Mucosa of gallbladder (tissue), 1 donor: ENCODE results near the gene S100A3. TPM values are rescaled to one million over a fixed set of nuclear protein-coding genes. Genes with fewer than 3 reads are reported as not detected.
"Not testable (repeated sequence)": the region's sequence is repeated elsewhere in the genome, so short reads cannot be mapped to it uniquely, and the experiment has no call there.

ENCODE experiments used
- DNase-seq: peaks from one replicate; pipeline ENCODE4 v3.0.0-alpha.2; 2020; ENCODE audit warnings: low spot score
- total RNA-seq: library from RNA; stranded (reverse); gene quantifications from one replicate; pipeline ENCODE4 v1.2.1, GENCODE V29; 2021
- donor health status: DM: no; HTN: no; CAD: no.

Gene S100A3, protein sequence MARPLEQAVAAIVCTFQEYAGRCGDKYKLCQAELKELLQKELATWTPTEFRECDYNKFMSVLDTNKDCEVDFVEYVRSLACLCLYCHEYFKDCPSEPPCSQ
- total RNA-seq: not detected

DNA sequence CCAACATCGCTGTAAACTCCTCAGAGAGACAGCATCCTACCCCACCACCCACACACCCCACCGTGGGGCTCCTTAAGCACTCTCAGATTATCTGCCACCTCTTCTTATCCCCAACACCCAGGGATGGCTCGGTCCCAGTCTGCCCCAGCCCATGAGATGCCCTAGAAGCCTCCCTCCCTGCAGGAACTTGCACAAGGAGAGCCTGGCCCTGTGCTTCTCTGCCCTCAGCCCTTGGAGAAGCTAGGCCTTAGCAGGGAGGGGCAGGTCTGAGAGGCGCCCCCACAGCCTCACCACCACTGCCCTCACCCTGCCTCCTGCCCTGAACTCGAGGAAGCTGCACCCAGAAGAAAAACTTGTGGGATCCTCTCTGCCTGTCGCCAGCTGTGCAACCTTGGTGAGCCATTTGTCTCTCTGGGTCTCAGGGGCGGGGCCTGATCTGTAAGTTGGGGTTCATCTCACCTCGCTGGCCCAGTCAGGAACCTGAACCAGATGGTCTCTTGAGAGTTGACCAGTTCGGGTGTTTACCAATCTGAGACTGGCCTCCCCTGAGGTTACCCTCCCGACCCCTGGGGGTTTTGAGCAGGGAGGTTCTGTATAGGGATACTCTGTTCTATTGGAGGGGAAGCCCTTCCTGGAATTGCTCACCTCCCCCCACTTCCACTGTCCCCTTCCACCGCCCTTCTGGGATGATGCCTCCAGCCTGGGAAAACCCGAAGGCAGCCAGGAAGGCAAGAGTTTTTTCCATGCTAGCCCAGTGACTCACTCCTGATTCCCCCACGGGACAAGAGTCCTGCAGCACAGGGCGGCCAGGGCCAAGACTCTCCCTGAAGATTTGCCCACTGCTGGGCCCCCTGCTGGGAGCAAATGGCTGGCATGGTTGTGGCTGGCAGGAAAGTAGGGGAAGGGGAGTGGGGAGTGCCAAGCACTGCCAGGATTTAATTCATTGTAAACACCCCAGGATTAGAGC is at the start of gene S100A3:
Gene S100A3 (minus strand): TSS at position 537 of the 967 bp plus-strand sequence. CDS start 773 bp downstream, outside the sequence.
- no peak for DNase-seq

DNA sequence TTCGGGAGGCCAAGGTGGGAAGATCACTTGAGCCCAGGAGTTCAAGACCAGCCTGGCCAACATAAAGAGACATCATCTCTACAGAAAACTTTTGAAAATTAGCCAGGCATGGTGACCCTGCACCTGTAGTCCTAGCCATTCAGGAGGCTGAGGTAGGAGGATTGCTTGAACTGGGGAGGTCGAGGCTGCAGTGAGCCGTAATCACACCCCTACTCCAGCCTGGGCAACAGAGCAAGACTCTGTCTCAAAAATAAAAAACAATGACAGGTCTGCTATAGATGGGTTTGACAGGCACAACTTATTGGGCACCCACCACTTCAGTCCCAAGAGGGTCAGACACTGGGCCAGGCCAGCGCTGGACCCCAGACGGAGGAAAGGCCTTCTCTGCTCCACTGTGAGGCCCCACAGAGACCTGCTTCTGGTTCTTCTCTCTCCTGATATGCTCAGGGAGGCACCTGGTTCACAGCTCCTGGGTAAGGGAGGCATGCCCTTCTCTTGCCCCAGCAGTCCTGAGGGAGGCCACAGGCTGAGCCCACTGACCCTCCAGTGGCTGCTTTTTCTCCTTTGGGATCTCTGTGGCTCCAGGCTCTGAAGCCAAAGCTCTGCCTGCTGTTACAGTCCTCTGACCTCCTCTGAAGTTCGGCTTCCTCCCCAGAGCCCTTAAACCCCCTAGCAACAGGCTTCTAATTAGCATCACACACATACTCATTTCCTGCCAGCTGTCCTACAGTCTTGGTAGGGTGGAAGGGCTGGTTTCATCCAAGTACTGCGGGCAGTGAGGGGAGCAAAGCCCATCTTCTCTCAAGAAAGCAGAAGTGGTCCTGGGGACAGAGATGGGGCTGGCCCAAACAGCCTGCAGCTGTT is 49.5 kb upstream of the S100A3 start:
- DNase-seq: no peak

DNA sequence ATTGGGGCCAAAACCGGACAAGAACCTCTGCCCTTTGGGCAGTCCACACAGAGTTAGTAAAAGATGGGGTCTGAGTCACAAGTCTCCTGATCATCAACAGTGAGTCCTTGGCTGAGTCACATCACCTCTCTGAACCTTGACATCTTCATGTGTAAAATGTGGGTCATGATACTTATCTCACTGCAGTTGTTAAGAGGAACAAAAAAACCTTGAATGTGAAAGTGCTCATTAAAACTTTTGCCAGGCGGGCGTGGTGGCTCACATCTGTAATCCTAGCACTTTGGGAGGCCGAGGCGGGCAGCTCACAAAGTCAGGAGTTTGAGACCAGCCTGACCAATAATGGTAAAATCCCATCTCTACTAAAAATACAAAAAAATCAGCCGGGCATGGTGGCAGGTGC is 48.1 kb upstream of the S100A3 start:
- DNase-seq: no peak

DNA sequence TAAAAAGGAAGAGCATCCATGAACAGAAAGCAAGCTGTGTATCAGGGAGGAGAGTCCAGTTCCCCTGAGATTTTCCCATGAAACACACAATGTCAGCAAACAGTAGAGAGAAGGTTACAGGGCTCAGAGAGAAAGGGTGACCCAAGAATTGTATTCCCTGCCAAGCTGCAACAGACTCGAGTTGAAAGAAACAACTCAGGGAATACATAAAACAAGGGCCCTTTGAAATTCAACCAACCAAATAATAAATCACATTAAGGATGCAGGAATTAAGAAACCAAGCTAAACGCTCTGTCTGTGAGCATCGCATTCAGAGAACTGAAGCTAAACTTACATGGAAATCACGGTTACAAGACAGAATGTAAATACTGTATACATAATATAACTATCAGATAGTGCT is 43.7 kb upstream of the S100A3 start:
- DNase-seq: no peak

DNA sequence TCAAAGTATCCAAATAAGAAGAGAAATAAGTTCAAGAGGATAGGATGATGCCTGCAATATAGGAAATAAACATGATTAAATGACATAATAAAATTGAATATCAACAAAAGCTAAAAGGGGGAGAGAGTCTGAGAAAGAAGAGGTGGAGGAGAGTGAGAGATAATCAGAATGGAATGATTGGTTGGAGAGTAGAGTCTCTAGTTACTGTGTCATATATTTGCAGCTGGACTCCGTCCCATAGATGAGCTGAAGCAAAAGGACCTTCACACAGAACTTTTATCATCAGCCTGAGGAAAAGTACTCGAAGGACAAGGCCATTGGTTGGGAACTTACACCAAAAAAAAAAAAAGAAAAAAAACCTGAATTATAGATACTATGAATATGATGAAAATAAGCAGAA is 39.4 kb upstream of the S100A3 start:
- DNase-seq: no peak

DNA sequence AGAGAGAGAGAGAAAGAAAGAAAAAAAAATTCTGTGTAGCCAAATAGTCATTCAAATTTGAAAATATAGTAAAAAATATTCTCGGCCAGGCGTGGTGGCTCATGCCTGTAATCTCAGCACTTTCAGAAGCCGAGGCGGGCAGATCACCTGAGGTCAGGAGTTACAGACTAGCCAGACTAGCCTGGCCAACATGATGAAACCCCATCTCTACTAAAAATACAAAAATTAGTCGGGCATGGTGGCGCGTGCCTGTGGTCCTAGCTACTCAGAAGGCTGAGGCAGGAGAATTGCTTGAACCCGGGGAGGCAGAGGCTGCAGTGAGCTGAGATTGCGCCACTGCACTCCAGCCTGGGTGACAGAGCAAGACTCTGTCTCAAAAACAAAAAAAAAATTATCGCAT is 39.0 kb upstream of the S100A3 start:
- DNase-seq: not testable (repeated sequence)

DNA sequence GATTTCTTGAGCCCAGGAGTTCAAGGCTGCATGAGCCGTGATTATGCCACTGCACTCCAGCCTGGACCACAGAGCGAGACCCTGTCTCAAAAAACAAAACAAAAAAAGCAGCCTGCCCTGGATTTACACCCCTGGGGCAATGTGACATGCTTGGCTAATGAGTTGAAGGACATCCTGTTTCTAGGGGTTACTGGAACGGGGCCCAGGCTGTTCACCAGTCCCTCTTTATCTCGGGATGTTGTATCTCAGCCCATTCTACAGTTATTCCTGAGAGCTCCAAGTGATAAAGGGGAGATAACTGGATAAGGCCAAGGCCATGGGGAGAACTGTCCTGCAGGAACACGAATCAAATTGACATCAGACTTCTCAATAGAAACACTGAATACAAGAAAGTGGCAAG is 38.3 kb upstream of the S100A3 start:
- no peak for DNase-seq

DNA sequence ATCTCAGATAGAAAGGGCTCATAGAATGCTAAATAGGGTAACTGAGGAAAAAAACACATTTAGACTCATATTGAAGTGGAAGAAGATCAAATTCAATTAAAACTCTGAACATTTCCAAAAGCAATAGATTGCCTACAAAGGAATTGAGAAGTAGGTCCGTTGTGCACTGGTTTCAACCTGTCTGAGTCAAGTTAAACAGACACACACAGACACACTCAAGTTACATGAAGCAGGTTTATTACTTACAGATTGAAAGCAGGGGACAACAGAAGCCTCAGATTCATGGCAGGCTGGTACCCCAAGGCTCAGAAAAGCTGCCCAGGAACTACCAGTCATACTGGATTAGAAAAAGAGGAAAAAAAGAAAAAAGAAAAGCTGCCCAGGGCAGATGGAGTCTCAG is 37.3 kb upstream of the S100A3 start:
- DNase-seq: no peak

DNA sequence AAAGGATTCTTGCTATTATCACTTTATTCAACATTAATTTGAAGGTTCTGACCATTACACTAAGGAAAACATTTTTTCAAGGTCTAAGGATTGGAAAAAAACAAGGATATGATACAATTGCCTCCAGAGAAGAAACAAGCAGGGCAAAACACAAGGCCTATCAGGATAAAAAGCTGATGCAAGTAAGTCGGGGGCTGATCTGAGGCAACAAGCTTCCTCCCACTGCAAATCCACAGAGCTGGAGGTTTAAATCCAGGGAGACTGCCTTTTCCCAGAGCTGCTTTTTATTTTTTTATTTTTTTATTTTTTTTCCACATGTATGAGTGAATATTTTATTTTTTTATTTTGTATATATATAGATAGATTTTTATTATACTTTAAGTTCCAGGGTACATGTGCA is 35.9 kb upstream of the S100A3 start:
- no peak for DNase-seq

DNA sequence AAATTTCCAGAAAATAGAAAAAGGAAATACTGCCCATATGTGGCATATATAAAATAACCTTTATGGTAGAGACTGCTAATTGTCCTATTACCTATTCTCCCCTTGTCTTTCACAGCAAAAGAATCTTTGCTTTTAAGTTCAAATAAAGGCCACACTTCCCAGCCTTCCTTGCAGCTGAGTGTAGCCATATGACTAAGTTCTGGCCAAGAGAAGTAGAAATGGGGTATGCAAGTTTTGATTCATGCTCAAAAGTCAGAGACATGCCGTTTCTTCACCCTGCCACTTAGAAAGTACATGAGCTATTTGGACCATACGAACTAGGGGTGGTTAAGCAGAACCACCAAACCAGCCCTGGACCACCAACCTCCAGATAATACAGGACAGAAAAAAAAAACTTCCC is 34.9 kb upstream of the S100A3 start:
- DNase-seq: no peak

DNA sequence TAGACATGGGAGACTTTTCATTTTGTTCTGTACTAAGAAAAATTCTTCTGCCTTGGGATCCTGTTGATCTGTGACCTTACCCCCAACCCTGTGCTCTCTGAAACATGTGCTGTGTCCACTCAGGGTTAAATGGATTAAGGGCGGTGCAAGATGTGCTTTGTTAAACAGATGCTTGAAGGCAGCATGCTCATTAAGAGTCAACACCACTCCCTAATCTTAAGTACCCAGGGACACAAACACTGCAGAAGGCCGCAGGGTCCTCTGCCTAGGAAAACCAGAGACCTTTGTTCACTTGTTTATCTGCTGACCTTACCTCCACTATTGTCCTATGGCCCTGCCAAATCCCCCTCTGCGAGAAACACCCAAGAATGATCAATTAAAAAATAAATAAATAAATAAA is 34.5 kb upstream of the S100A3 start:
- DNase-seq: not testable (repeated sequence)

DNA sequence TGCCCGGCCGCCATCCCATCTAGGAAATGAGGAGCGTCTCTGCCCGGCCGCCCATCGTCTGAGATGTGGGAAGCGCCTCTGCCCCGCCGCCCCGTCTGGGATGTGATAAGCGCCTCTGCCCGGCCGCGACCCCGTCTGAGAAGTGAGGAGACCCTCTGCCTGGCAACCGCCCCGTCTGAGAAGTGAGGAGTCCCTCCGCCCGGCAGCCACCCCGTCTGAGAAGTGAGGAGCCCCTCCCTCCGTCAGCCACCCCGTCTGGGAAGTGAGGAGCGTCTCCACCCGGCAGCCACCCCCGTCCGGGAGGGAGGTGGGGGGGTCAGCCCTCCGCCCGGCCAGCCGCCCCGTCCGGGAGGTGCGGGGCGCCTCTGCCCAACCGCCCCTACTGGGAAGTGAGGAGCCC is 33.8 kb upstream of the S100A3 start:
- DNase-seq: not testable (repeated sequence)

DNA sequence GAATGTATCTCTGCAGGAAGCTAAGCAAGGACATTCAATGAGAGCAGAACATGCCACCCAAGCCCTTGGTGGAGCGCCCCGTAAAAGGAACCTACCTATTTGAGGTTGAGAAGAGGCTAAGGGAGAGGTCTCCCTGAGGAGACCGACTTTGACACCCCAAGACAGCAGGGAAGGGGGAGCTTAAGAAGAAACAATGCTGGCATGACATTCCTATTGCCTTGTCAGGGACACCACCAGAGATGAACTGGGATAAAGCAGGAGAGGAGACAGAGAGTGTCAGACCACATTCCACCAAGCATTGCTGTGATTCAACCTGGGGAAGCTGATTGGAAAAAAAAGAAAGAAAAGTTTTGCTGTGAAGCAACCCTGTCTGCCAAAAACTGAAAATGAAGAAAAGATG is 29.9 kb upstream of the S100A3 start:
- DNase-seq: no peak

DNA sequence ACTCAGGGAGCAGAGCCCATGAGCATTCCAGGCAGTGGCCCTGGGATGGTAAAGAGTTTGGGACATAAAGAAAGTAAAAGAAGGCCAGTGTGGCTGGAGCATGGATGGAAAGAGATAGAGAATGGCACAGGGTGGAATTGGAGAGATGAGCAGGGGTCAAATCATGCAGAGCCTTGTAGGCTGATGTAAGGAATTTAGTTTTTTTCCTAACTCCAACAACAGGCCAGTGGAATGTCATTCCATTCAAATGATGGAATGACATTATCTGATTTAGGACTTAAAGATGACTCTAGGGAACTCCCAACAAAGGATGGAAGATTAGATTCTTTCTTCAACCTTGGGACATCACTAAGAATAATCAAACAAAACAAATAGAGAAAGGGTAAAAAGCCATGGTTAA is 29.4 kb upstream of the S100A3 start:
- DNase-seq: no peak

DNA sequence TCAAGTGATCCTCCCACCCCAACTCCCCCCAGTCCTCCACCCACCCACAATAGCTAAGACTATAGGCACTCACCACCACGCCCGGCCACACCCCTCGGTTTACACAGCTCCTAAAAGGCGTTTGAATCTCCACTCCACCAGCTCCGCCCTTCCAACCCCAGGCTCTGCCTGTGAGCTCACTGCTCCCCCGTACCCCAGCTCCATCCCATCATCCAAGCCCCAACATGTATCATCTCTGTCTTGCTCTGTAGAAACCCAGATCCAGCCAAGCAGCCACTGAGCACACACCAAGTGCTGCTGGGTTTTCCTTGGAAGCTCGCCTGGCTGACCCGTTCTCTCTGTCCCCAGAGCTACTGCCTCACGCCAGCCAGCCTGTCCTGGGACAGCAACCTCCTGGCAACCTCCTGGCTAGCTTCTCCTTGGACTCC is 28.6 kb upstream of the S100A3 start:
- no peak for DNase-seq

DNA sequence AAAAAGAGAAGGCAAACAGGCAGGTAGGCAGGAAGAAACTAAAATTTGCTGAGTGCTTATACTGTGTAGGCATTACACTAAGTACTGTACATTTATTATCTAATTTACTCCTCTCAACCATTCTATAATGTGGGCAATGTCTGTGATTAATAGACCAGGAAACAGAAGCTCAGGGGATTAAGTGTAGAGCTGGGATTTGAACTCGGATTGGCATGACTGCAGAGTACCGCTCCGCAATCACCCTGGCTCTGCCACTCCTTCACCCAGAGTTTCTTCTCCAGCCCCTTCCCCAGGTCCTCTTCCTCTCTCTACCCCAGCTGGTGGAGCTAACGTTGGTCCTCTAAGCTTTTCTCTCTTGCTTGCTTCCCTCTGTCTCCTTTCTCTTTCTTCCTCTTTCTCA is 28.1 kb upstream of the S100A3 start:
- DNase-seq: no peak

DNA sequence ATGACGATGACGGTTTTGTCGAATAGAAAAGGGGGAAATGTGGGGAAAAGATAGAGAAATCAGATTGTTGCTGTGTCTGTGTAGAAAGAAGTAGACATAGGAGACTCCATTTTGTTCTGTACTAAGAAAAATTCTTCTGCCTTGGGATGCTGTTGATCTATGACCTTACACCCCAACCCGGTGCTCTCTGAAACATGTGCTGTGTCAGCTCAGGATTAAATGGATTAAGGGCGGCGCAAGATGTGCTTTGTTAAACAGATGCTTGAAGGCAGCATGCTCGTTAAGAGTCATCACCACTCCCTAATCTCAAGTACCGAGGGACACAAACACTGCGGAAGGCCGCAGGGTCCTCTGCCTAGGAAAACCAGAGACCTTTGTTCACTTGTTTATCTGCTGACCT is 26.4 kb upstream of the S100A3 start:
- DNase-seq: not testable (repeated sequence)

DNA sequence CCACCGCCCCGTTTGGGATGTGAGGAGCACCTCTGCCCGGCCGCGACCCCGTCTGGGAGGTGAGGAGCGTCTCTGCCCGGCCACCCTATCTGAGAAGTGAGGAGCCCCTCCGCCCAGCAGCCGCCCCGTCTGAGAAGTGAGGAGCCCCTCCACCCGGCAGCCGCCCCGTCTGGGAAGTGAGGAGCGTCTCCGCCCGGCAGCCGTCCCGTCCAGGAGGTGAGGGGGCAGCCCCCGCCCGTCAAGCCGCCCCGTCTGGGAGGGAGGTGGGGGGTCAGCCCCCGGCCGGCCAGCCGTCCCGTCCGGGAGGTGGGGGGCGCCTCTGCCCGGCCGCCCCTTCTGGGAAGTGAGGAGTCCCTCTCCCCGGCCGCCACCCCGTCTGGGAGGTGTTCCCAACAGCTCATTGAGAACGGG is 26.0 kb upstream of the S100A3 start:
- DNase-seq: not testable (repeated sequence)

DNA sequence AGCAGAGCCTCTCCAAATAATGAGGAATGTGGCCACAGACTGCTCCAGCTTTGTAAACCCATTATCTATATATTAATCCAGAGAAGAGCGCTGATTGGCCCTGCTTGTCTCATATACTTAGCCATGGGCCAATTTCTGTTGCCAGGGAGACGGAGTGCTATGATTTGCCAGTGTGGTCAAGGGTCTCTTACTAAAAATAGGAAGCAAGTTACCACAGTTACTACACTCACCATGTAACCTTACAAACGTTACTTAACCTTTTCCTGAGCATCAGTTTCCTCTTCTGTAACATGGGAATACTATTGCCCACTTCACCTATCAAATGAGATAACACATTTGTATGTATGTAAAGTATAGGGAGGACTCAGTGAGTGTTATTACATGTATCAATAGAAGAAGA is 24.3 kb upstream of the S100A3 start:
- no peak for DNase-seq

DNA sequence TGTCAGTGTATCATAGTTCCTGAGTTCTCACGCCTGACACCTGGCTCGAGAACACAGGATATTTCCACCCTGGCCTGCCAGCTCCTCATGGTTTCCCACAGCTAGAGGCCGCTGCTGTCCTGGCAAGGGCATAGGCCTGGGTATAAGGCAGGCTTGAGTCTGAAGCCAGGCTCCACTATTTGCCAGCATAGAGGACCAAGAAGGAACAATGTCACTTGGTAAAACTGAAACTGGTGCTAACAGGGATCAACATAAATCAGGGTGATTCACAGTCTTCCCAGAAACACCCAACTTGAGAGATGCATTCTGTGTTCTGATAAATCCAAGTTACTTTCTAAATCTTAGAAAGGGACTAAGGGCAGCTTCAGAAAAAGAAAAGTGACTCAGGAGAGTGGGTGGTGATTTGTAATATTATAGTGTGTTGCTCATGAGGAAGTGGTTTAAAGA is 23.5 kb upstream of the S100A3 start:
- DNase-seq: peak; percentile 87

DNA sequence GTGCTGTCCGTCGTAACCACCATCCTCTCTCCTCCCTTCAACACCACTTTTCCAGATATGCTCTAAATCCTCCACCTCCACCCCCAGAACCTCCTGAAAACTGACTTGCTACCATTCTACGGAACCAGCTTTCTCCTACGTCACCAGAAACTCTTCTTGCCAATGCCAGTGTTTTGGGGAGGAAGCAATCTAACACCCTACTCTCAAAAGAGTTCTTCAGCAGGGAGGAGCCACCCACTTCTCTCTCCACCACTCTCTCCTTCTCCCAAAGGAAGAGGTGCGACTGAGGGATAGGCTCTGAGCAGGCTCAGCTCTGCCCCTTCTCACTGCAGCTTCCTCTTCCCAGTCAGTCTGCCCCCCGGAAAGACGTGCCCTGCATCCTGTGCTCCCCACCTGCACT is 22.6 kb upstream of the S100A3 start:
- no peak for DNase-seq

DNA sequence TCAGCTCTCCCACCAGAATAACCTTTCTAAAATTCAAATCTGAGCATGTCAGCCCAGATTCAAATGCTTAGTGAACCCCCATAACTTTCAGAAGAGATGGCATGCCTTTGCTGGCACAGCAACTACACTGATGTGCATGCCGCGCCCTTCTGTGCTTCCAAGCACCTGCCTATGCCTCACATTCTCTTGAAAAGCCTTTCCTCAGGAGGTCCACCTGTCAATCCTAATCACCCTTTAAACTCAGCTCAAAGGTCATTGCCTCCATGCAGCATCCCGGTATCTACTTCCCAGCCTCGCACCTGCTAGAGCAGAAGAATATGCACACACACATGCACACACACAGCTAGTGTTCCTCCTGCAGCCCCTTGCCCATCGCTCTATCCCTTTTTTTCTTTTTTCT is 21.8 kb upstream of the S100A3 start:
- no peak for DNase-seq
